Renal pelvis (tissue), 12 donors: ENCODE measurements around the gene SIX6. TPM values are rescaled to one million over a fixed set of nuclear protein-coding genes. Genes with fewer than 3 reads are reported as not detected.
"Not testable (repeated sequence)": the region's sequence is repeated elsewhere in the genome, so short reads cannot be mapped to it uniquely, and the experiment has no call there.

Experiments
- DNase-seq: peaks from one replicate; pipeline ENCODE4 v3.0.0-alpha.2; 2013
- long read RNA-seq, 16 experiments: transcript quantifications; one replicate each; lab custom pipeline, GENCODE V29; 2026
- polyA plus RNA-seq, 3 donors: library from polyadenylated mRNA; unstranded; fragments of 120-200 nt; gene quantifications; one replicate each; pipeline ENCODE4 v1.2.1, GENCODE V29; 2013; ENCODE audit not compliant: insufficient read length in 3 of 3

The SIX6 gene
- not detected for polyA plus RNA-seq
- long read RNA-seq, donor 1, result 0 reads
- long read RNA-seq, donor 2, result 0 reads
- long read RNA-seq, donor 3, result 0 reads
- long read RNA-seq, donor 4, result 0 reads
- long read RNA-seq, donor 5, result 0 reads
- long read RNA-seq, donor 6, result 0 reads
- long read RNA-seq, donor 7, result 0 reads
- long read RNA-seq, donor 8, result 0 reads
- long read RNA-seq, donor 9, result 0 reads
- long read RNA-seq, donor 10, result 0 reads
- long read RNA-seq, donor 11, result 0 reads
- long read RNA-seq, donor 12, result 0 reads
- long read RNA-seq, donor 13, result 0 reads
- long read RNA-seq, donor 14, result 0 reads
- long read RNA-seq, donor 15, result 0 reads
- long read RNA-seq, donor 16, result 0 reads

DNA sequence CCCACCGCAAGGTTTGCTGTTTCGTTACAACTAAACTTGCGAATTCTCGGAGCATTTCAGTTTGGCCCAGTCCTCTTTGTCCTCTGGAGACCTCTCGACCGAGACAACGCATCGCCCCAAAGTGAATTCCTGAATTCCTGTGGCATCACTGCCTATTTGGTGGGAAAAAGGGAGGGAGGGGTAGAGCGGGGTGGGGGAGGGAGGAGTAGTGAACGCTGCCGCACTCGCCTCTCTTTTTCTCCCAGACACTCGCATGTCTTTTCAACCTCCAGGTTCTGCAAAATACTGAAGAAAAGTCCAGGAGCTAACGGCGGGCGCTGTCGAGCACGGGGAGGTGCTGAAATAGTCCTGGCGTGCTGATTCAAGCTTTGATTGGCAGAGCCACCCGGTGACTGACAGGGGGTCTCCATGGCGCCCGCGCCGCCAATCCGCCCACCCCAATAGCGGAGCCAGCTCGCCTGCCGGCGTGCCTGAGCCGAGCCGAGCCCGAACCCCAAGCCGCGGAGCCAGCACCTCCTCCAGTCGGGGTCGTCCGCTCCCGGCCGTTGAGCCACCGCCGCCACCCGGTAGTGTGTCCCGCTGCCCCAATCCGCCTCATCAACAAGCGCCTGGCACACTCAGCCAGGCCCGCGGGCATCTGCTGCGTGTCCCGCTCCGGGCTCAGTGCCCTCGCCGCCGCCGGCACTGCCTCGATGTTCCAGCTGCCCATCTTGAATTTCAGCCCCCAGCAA, at the start of gene SIX6:
SIX6 (plus strand) TSS at position 440 of the 731 bp plus-strand sequence; CDS start at position 693, 253 bp downstream.
- peak; percentile 69 for DNase-seq

DNA sequence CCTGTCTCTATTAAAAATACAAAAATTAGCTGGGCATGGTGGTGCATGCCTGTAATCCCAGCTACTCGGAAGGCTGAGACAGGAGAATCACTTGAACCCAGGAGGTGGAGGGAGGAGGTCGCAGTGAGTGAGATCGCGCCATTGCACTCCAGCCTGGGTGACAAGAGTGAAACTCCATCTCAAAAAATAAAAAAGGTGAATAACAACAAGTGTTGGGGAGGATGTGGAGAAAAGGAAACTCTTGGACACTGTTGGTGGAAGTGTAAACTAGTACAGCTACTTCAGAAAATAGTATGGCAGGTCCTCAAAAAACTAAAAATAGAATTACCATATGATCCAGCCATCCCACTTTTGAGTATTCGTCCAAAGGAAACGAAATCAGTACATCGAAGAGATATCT, 28.7 kb upstream of the SIX6 start:
- not testable (repeated sequence) for DNase-seq

DNA sequence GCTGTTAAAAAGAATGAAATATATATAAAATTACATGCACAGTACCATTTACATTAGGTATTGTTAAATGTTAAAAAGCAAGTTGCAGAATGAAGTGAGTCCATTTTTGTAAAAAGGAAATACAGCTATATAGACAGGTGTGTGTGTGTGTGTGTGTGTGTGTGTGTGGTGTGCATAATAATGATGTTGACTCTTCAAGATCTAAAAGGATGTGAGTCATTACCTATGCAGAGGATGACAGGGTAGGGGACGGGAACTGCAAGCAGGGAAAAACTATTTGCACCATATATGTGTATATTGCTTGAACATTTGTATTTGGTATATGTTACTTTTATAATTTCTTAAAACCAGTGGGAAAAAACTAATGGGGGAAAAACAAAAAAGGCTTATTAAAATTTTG, 26.2 kb upstream of the SIX6 start:
- no peak for DNase-seq

DNA sequence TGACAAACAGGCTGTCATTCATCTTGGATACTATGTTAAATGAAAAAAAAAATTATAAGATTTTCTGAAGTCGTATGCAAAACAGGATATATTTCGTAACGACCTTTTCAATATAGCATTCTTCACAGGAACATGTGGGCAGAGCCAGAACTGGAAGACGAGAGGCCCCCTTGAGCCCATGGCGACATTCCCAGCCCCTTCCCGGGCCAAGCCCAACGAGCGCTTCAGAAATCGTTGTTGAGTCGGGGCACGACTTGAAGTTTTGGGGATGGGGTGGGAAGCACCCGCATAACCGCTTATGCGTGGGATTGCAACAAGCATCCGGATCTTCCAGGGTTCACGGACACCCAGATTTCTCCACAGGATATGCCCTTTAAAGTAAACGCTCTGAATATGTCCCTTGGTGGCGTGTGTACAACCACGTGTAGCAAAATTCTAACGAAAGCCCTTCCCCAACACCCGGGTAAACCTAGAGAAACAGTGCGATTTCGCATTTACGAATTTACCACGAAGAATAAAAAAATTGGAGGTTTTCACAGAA, 23.8 kb upstream of the SIX6 start:
- no peak for DNase-seq

DNA sequence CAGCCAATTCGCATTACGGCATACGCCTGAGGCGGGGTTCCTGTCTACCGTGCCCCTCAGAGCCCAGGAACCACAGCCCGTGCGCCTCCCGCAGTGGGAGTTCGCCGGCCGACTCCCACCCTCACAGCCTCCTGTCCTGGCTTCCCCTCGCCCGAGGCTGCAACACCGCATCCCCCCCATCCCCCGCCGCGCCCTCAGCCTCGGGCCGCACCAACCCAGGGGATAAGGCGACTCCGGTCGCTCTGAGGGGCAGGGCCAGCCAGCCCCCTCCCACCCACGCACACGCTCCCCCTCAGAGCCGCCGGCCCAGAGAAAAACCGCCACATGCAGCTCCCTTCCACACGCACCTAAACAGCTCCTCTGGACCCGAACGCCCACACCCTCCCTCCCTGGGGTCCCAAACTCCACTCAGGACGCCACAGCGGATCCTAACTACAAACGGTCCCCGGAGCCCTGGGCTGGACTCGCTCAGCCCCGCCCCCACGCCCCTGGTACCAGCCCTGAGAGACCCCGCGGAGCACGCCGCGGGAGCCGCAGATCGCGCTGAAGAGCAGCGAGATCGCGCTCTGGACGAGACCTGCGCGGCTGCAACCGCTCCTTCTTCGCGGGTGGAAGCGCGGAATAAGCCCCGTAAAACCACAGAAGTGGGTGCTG, 23.2 kb upstream of the SIX6 start, which contains the start of gene C14orf39:
C14orf39 (minus strand) TSS at position 466 of the 654 bp plus-strand sequence. CDS start 985 bp downstream, outside the sequence.
- DNase-seq, result peak; percentile 63

DNA sequence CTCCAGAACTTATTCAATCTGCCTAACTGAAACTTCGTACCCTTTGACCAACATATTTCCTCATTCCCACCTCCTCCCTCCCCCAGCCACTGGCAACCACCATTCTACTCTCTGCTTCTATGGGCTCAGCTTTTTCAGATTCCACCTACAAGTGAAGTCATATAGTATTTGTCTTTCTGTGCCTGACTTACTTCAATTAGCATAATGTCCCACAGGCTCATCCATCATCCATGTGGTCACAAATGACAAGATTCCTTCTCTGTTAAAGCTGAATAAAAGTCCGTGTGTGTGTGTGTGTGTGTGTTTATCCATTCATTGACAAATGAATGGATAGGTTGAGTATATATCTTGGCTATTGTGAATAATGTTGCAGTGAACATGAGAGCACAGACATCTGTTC, 21.7 kb upstream of the SIX6 start:
- DNase-seq, result no peak

DNA sequence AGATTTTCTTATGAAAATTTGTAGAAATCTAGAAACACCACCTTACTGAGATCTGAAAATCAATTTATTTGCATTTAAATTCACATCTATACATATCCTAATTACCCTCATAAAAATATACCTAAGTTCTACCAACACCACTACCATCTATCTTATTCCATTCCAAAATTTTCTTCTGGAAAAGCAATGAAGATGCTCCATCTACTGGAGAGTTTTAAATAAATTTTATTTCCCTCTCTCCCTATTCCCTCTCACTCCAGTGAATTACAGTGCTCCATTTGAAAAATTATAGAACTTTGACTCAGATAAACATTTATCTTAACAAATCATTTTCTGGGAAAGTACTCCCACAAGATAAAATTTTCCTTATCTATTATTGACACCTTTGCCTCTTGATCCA, 20.8 kb upstream of the SIX6 start:
- no peak for DNase-seq

DNA sequence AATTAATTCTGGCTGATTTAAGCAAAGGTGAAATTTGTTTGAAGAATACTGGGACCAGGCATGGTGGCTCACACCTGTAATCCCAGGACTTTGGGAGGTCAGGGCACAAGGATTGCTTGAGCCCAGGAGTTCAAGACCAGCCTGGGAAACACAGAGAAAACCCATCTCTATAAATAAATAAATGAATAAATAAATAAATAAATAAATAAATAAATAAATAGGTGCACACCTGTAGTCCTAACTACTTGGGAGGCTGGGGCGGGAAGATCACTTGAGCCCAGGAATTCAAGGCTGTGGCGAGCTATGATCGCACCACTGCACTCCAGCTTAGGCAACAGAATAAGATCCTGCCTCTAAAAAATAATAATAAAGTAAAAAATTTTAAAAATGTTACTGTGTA, 18.7 kb upstream of the SIX6 start:
- DNase-seq, result no peak

DNA sequence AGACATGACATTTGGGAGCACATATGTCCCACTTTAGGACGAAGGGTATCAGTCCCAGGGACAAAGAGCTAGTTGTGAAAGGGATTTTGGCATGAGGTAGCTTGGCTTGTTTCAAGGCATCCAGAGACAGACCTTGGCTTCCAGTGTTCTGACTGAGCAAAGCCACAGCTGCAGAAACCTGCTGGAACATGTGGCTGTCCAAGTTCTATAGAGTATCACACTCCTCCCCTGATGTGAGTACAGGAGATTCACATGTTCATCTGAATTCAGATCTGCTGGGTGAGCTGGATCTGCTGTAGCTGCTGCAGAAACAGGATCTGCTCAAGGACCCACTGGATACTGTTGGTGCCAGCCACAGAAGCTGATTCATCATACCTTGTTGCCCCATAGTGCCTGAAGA, 13.0 kb upstream of the SIX6 start:
- DNase-seq, result no peak

DNA sequence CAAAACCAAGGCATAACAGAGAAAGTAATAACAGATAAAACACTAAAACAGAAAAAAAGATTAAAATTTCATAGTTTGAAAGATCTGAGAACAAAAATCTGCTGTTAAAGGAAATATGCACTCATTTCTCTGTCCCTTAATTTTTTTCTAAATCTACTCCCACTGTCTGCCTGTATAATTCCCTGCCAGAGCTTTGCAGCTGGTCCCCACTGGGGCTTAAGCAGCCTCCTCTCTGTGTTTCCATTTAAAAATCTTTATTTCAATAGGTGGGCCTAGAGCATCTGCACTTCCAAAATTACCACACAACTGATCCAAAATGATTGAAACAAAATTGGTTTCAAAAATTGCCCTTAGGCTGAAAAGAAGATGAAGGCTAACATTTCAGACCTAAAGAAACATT, 6.4 kb upstream of the SIX6 start:
- DNase-seq, result no peak

DNA sequence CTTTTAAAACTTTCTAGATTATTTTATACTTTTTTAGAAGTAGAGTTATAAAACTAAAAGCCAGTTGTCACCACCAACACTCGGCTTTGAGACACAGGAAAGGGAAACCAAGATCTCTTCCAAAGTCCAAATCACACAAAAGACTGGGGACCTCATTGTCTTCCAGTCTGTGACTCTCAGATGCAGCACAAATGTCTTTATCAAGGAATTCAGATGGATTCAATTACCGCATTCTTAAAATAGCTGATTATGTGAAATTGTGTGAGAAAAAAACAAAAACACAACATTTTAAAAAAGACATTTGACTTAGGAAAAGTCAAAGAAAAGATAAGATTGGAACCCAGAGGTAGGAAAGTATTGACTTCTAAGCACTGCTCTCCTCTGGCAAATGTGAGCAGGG, 3.5 kb upstream of the SIX6 start:
- no peak for DNase-seq

DNA sequence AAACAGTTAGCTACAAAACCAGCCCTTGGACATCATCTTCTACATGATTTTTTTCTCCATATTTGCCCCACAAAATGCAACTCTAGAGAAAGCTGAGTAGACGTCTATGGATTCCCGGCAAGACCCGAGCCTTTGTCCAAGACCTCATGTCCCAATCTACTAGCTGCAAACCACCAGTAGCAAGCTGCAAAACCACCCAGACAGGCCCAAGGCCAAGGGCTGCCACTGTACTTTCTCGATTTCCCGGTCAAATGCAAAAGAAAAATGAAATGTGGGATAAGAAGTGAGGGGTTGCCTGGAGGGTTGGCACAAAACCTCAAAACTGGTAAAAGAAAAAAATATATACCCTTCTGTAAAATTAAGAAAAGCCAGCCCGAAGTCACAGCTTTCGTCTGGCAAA, 2.9 kb upstream of the SIX6 start:
- no peak for DNase-seq

DNA sequence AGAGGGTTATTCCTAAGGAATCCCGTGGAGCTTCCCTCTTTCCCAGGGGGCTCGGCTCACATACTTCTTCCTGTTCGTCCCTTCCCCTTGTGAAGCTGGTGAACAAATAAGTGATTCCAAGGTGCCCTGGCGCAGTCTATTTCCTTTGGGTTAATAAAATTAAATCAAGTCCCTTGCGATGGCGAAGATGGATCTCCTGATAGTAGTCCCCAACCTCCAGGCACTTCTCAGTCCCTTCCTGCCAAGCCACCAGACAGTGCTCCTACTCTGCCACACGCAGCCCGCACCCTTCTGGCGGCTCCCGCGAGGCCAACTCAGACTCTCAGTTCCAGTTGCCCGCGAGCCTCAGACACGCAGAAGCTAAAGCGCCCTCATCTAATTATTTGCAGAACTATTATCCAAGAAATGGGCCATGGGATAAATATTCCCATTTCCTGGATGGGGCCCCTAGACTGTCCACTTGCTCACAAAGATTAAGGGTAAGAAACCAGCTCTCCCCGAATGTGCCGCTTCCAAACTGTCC, 2.4 kb upstream of the SIX6 start:
- no peak for DNase-seq

DNA sequence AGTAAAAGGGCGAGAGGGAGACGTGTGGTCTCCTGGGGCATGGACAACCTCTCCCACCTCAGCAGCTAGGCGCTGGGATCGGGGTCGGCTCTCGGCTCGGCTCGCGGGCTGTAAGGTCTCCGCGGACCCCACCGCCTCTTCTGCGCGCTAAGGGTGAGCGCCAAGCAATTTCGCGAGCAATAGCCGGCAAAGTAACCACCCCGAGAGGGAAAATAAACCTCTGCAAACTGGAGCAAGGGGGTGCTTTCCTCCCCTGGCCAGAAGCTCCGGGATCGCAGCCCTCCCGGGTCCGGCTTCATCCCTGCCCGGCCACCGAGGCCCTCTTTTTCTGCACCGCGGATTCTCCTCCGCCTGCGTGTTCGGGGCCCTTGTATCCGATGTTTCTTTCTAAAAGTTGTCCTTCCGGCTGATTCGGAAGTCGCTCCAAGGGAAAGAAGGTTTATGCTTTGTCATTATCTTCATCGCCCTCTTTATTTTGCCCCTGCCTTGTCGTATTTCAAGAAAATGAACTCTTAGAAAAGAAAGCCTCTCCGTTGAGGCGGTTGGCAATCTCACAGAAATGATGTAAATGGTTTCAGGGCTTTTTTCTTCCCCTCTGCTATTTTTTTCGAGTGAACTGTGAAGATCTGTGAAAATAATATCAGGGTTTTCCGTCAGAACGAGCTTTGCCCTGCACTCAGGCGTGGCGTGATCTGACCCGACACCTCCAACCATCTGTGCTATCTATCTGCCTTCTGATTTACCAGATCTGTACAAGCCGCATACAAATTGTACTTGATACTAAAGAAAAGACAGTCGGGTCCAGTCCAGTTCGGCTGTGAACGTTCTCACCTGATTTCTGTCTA, 1.7 kb upstream of the SIX6 start:
- no peak for DNase-seq

DNA sequence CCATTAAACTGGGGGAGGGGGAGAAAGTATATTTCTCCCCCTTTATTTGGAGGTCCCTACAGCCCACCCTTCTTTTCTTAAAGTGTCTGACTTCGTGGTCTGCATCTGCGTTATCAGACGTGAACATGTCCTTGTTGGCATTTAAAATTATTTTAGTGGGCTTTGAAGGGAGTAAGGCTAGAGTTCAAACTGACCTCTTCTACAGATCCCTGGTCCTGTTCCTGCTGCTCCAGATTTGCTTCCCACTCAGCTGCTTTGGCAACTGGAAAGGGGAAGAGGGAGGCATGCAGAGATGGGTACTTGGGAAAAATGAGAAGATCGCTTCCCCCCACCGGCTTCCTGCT, 611 bp upstream of the SIX6 start:
- no peak for DNase-seq

DNA sequence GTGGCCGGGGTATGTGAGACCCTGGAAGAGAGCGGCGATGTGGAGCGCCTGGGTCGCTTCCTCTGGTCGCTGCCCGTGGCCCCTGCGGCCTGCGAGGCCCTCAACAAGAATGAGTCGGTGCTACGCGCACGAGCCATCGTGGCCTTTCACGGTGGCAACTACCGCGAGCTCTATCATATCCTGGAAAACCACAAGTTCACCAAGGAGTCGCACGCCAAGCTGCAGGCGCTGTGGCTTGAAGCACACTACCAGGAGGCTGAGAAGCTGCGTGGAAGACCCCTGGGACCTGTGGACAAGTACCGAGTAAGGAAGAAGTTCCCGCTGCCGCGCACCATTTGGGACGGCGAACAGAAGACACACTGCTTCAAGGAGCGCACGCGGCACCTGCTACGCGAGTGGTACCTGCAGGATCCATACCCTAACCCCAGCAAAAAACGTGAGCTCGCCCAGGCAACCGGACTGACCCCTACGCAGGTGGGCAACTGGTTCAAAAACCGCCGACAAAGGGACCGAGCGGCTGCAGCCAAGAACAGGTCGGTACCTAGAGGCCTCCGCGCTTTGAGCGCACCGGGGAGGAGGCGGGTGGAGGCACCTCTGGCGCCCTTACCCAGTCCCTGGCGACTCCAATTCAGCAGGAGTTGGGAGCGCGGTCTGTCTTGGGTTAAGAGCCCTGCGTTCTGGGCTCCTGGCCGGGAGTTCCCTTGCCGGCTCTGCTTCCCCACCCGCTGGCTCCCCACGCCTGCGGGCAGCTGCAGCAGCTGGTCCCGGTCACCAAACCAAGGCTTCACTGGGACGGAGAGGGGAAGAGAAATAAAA, 700 bp downstream of the SIX6 start:
- no peak for DNase-seq

DNA sequence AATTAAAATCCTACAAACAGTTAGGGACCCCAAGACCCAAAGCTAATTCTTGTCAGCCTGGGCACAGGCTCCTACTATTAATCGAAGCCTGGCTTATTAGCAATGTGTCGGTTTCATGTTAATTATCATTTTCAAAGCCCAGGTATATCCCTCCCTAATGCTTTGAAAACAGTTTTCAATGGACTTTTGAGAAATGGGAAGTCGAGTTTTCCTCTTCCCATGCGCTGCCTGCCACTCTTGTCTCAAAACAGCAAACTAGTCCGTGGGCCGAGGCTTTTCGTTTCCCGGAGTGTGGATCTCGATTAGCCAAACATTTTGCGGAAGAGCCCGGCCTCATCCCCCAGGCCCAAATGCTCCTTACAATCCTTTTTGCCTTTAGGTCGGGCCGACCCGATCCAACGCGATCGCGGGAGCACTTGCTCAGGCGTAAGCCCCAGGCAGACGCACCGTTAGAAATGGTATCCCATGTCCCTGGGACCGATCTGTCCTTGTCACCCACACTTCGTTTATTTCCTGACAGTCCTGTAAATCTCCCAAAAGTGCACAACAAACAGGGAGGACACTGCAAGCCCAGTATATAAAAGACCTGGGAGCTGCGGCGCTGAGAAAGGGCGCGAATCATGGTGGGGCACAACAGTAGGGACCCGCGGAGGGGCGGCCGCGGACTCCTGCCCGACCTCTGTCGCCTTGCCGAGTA, 1.5 kb downstream of the SIX6 start:
- DNase-seq, result peak; percentile 72

DNA sequence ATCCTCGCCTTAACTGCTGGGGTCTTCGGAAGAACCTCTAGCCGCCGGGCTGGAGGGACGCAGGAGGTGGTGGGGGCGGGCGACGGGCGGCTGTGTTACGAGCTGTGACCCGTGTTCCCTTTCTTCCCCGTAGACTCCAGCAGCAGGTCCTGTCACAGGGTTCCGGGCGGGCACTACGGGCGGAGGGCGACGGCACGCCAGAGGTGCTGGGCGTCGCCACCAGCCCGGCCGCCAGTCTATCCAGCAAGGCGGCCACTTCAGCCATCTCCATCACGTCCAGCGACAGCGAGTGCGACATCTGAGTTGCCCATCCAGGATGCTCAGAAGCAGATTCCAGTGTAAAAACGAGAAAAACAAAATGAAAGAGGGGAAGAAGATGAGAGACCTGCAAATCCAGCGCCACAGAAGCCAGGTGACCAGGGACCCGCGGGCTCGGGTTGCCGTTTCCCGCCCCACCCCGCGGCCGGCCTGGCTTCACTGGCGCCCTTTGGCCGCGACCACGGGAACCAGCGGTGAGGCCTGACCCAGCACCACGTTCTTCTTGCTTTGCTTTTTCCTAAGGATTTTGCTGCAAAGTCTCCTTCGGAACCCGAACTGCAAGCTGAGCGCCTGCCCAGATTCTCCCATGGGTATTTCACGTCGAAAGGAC, 2.1 kb downstream of the SIX6 start:
- DNase-seq, result no peak

DNA sequence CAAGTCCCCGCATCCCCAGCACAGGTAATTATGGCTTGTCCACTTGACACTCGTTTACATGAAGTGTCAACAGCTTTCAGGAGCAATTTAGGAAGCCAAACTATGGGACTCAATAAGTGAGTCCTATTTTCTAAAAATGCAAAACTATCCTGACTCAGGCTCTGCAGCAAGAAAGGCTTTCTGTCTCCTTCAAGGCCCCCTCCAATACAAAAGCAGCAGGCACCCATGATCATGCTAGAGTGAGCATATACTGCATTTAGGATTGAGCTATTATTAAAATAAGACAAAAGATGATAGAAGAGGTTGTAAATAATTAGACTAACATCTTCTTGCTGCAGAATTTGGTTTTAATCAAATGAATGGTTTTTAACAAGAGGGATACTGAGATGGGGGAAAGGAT, 3.2 kb downstream of the SIX6 start:
- no peak for DNase-seq
